Gastroesophageal sphincter (tissue), 3 donors: ENCODE results near the gene FHOD3.

Experiments
- CTCF ChIP-seq, 4 experiments: fragments of 200-600 bp in 2 of 4; fragments of 450-650 bp in 2 of 4; sonication (generic) in 1 of 4; IDR thresholded peaks; one replicate each; pipeline ENCODE4 v1.5.1; 2017 to 2019; ENCODE audit warnings: antibody characterized with exemption in 4 of 4, mild to moderate bottlenecking in 2 of 4, moderate library complexity in 2 of 4
- EP300 ChIP-seq: sonication (generic); formaldehyde crosslinking; IDR thresholded peaks from one replicate; pipeline ENCODE4 v1.6.1; 2017; ENCODE audit warnings: antibody characterized with exemption, mild to moderate bottlenecking
- POLR2A ChIP-seq, 2 donors: fragments of 450-650 bp; IDR thresholded peaks; one replicate each; pipeline ENCODE4 v1.6.1; 2017; ENCODE audit warnings: antibody characterized with exemption in 2 of 2, mild to moderate bottlenecking in 2 of 2, moderate library complexity in 1 of 2
- POLR2AphosphoS5 ChIP-seq: sonication (generic); formaldehyde crosslinking; IDR thresholded peaks from one replicate; pipeline ENCODE4 v1.6.1; 2017; ENCODE audit warnings: antibody characterized with exemption

- TF ChIP-seq CTCF (IDR thresholded peaks at IDR 0.05) (no peak), EP300 (no peak), POLR2A (IDR thresholded peaks at IDR 0.05) (no peak), POLR2AphosphoS5 (no peak)
These were observed 262.7 kb downstream of the FHOD3 start for GRCh38 chr18:36560187-36560586.
